GM21528 (cell line): ENCODE results near the gene GNB5.
"Not testable (repeated sequence)": the region's sequence is repeated elsewhere in the genome, so short reads cannot be mapped to it uniquely, and the experiment has no call there.

ENCODE experiments used
- ATAC-seq: cut with Tn5 transposase; IDR thresholded peaks from one replicate; pipeline ENCODE4 v1.9.1; 2021; ENCODE audit warnings: mild to moderate bottlenecking, moderate library complexity; ENCODE audit not compliant: unreplicated experiment, low FRiP score

The GNB5 gene

GRCh38 chr15:52172869-52173268 lies 18.3 kb downstream of the GNB5 start:
- ATAC-seq: no peak

- ATAC-seq: no peak
Measured at GRCh38 chr15:52171807-52172206, 19.4 kb downstream of the GNB5 start.

GRCh38 chr15:52171386-52171785 lies 19.8 kb downstream of the GNB5 start:
- ATAC-seq: no peak

GRCh38 chr15:52170199-52170598 lies 21.0 kb downstream of the GNB5 start:
- ATAC-seq: not testable (repeated sequence)

GRCh38 chr15:52165494-52166131 lies 25.6 kb downstream of the GNB5 start:
- not testable (repeated sequence) for ATAC-seq

GRCh38 chr15:52164631-52165265 lies 26.4 kb downstream of the GNB5 start:
- no peak for ATAC-seq

GRCh38 chr15:52163321-52164190 lies 27.6 kb downstream of the GNB5 start:
- no peak for ATAC-seq

GRCh38 chr15:52162876-52163275 lies 28.3 kb downstream of the GNB5 start:
- ATAC-seq: no peak

- ATAC-seq: no peak
Measured at GRCh38 chr15:52162260-52162659, 28.9 kb downstream of the GNB5 start.

GRCh38 chr15:52161406-52161966 lies 29.7 kb downstream of the GNB5 start:
- no peak for ATAC-seq

GRCh38 chr15:52159645-52160044 lies 31.5 kb downstream of the GNB5 start:
- no peak for ATAC-seq

GRCh38 chr15:52158084-52158765 lies 33.0 kb downstream of the GNB5 start:
- ATAC-seq: no peak

GRCh38 chr15:52155878-52156277 lies 35.3 kb downstream of the GNB5 start:
- no peak for ATAC-seq

GRCh38 chr15:52154896-52155865 lies 36.0 kb downstream of the GNB5 start:
- ATAC-seq: no peak

GRCh38 chr15:52153900-52154895 lies 37.0 kb downstream of the GNB5 start:
- ATAC-seq: no peak

- ATAC-seq: no peak
Measured at GRCh38 chr15:52151353-52151752, 39.8 kb downstream of the GNB5 start.

GRCh38 chr15:52150871-52151270 lies 40.3 kb downstream of the GNB5 start:
- no peak for ATAC-seq
